Panc1 (cell line): ENCODE results near the gene OSBP2. TPM values are rescaled to one million over a fixed set of nuclear protein-coding genes. Genes with fewer than 3 reads are reported as not detected.

ENCODE experiments used
- ATAC-seq: fragments of 200-7000 bp; cut with Tn5 transposase; 2 replicates; pipeline ENCODE4 v1.9.1; 2020; ENCODE audit warnings: mild to moderate bottlenecking, moderate library complexity
- BruUV-seq: library from RNA; stranded (reverse); fragments of 400-500 nt; replicated peaks from 2 replicates; lab custom pipeline; 2021; lab: Mats Ljungman, UMichigan
- CTCF ChIA-PET: fragments of 300-600 bp; sonication (Branson Sonifier 250); formaldehyde crosslinking; loops from one replicate; lab custom pipeline; 2022; ENCODE audit warnings: antibody characterized with exemption; lab: Charles Lee
- POLR2A ChIA-PET: fragments of 300-600 bp; sonication (Branson Sonifier 250); formaldehyde crosslinking; loops from one replicate; lab custom pipeline; 2022; ENCODE audit warnings: antibody characterized with exemption; lab: Charles Lee
- DNase-seq: peaks from one replicate; pipeline ENCODE4 v3.0.0-alpha.2; 2010; ENCODE audit warnings: low read depth, low spot score
- H3K27ac ChIP-seq: 2 replicates; pipeline ENCODE4 v1.5.1; 2011; ENCODE audit warnings: mild to moderate bottlenecking, low read length, inconsistent platforms
- H3K27me3 ChIP-seq: fragments of 200-500 bp; sonication (Bioruptor generic); 2 replicates; pipeline ENCODE4 v1.6.0; 2014; ENCODE audit warnings: low read length, inconsistent platforms; ENCODE audit not compliant: control insufficient read depth, insufficient read depth
- H3K36me3 ChIP-seq: fragments of 200-500 bp; sonication (Bioruptor generic); 2 replicates; pipeline ENCODE4 v1.5.1; 2014; ENCODE audit warnings: inconsistent platforms, mild to moderate bottlenecking, low read length, moderate library complexity; ENCODE audit not compliant: control insufficient read depth, insufficient read depth
- H3K4me1 ChIP-seq: 2 replicates; pipeline ENCODE4 v1.5.1; 2011; ENCODE audit warnings: inconsistent platforms, mild to moderate bottlenecking, low read length, moderate library complexity; ENCODE audit not compliant: control insufficient read depth, insufficient read depth
- H3K4me3 ChIP-seq, 2 experiments: 2 replicates each; pipeline ENCODE4 v1.5.1; 2011 to 2012; ENCODE audit warnings: low read depth in 2 of 2, low read length in 2 of 2, mild to moderate bottlenecking in 2 of 2, inconsistent platforms in 1 of 2, moderate library complexity in 1 of 2
- H3K9me3 ChIP-seq: fragments of 200-500 bp; sonication (Bioruptor generic); 2 replicates; pipeline ENCODE4 v1.5.1; 2014; ENCODE audit warnings: low read depth, mild to moderate bottlenecking, inconsistent platforms, low read length, moderate library complexity; ENCODE audit not compliant: control insufficient read depth, insufficient read depth
- CTCF ChIP-seq: fragments of 450-650 bp; IDR thresholded peaks from 2 replicates; pipeline ENCODE4 v1.5.1; 2017; ENCODE audit warnings: mild to moderate bottlenecking
- POLR2AphosphoS5 ChIP-seq: IDR thresholded peaks from 2 replicates; pipeline ENCODE4 v1.6.1; 2012; ENCODE audit warnings: mild to moderate bottlenecking, low read depth, low read length, moderate library complexity
- REST ChIP-seq, 2 experiments: IDR thresholded peaks; 2 replicates each; pipeline ENCODE4 v1.6.1; 2011 to 2012; ENCODE audit warnings: low read depth in 2 of 2, control low read depth in 1 of 2, low read length in 1 of 2, mild to moderate bottlenecking in 1 of 2, moderate library complexity in 1 of 2; ENCODE audit not compliant: insufficient read depth in 1 of 2
- SIN3A ChIP-seq: IDR thresholded peaks from 2 replicates; pipeline ENCODE4 v1.6.1; 2012; ENCODE audit warnings: low read depth, mild to moderate bottlenecking, low read length, moderate library complexity, borderline replicate concordance; ENCODE audit not compliant: insufficient read depth
- TCF7L2 ChIP-seq: IDR thresholded peaks from 2 replicates; pipeline ENCODE4 v1.6.1; 2011; ENCODE audit warnings: mild to moderate bottlenecking, low read depth, low read length, inconsistent platforms
- in situ Hi-C: cut with HindIII; loops from 2 replicates; pipeline ENCODE4 v1.10.0; 2016; ENCODE audit warnings: low sequenced_read_pairs, low pct_unique_long_range_greater_than_20kb
- intact Hi-C: fragments of 100-400 bp; cut with micrococcal nuclease; formaldehyde crosslinking; loops from one replicate; pipeline ENCODE4 v1.10.0; 2022; ENCODE audit not compliant: unreplicated experiment
- total RNA-seq: library from RNA; stranded (reverse); gene quantifications from one replicate; pipeline ENCODE4 v1.2.1, GENCODE V29; 2021; ENCODE audit not compliant: unreplicated experiment

OSBP2 gene
- total RNA-seq, 1 experiment from 2014 or later, result 4.7 TPM

GRCh38 chr22:30925667-30926066 lies 231.0 kb downstream of the OSBP2 start:
- intact Hi-C loops (no loop called here), in situ Hi-C loops (no loop called here)
- CTCF ChIA-PET, result no interaction called here

GRCh38 chr22:30926706-30927105 lies 232.0 kb downstream of the OSBP2 start:
- DNase-seq (no peak), ATAC-seq (no peak)
- ChIA-PET POLR2A (no interaction called here), CTCF (no interaction called here)
- Histone ChIP-seq H3K4me3 (no peak overlapping the region), H3K9me3 (no peaks in the 10 kb centered on the region), H3K27me3 (no peaks in the 10 kb centered on the region), H3K4me1 (no peaks in the 10 kb centered on the region), H3K36me3 (peaks cover 9% of the 10 kb centered on the region), H3K27ac (no peak overlapping the region)
- TF ChIP-seq POLR2AphosphoS5 (no peak), CTCF (no peak), SIN3A (no peak), REST (IDR thresholded peaks at IDR 0.05; ENCODE audit: insufficient read depth in 1 of 2, low read depth in 2 of 2, low read length in 1 of 2) (no peak), TCF7L2 (no peak)
- no TSS peak for BruUV-seq
- in situ Hi-C loops (no loop called here), intact Hi-C loops (no loop called here)

More at GRCh38 chr22:30925667-30926066, 231.0 kb downstream of the OSBP2 start:
- Histone ChIP-seq H3K27me3 (no peaks in the 10 kb centered on the region), H3K9me3 (no peaks in the 10 kb centered on the region), H3K4me3 (no peak overlapping the region), H3K36me3 (peaks cover 9% of the 10 kb centered on the region), H3K27ac (no peak overlapping the region), H3K4me1 (no peaks in the 10 kb centered on the region)
- DNase-seq, result no peak
- POLR2A ChIA-PET, result interaction anchor here (0.6 kb wide), 1 partner anchor 179 kb away, joined by 9 read pairs; no protein-coding TSS in a partner anchor
- no peak for ATAC-seq
- TF ChIP-seq TCF7L2 (no peak), POLR2AphosphoS5 (no peak), CTCF (no peak), SIN3A (no peak)
- no TSS peak for BruUV-seq

- no TSS peak for BruUV-seq
These were observed 233.1 kb downstream of the OSBP2 start for GRCh38 chr22:30927806-30928205.

More at GRCh38 chr22:30927806-30928205, 233.1 kb downstream of the OSBP2 start:
- intact Hi-C loops (no loop called here), in situ Hi-C loops (no loop called here)
- peaks cover 9% of the 10 kb centered on the region for H3K36me3 ChIP-seq
- no peak overlapping the region for H3K27ac ChIP-seq
- H3K4me3 ChIP-seq, result no peak overlapping the region
- no peak for ATAC-seq
- TF ChIP-seq POLR2AphosphoS5, result no peak
- no peak for TF ChIP-seq REST (IDR thresholded peaks at IDR 0.05; ENCODE audit: insufficient read depth in 1 of 2, low read depth in 2 of 2, low read length in 1 of 2)
- TF ChIP-seq SIN3A, result no peak
- no peak for TF ChIP-seq CTCF
- no peaks in the 10 kb centered on the region for H3K9me3 ChIP-seq
- H3K4me1 ChIP-seq, result no peaks in the 10 kb centered on the region
- ChIA-PET POLR2A (no interaction called here), CTCF (no interaction called here)
- no peak for DNase-seq
- no peaks in the 10 kb centered on the region for H3K27me3 ChIP-seq
